HG03135 (cell line): ENCODE data around the gene PPP2R1A.
A peak's percentile ranks its signal among the peaks of the same experiment; 100 is the strongest.
"Not testable (repeated sequence)": the region's sequence is repeated elsewhere in the genome, so short reads cannot be mapped to it uniquely, and the experiment has no call there.

ENCODE experiments used
- ATAC-seq: cut with Tn5 transposase; IDR thresholded peaks from one replicate; pipeline ENCODE4 v1.9.1; 2021; ENCODE audit warnings: mild to moderate bottlenecking, moderate library complexity; ENCODE audit not compliant: unreplicated experiment

Gene PPP2R1A

DNA sequence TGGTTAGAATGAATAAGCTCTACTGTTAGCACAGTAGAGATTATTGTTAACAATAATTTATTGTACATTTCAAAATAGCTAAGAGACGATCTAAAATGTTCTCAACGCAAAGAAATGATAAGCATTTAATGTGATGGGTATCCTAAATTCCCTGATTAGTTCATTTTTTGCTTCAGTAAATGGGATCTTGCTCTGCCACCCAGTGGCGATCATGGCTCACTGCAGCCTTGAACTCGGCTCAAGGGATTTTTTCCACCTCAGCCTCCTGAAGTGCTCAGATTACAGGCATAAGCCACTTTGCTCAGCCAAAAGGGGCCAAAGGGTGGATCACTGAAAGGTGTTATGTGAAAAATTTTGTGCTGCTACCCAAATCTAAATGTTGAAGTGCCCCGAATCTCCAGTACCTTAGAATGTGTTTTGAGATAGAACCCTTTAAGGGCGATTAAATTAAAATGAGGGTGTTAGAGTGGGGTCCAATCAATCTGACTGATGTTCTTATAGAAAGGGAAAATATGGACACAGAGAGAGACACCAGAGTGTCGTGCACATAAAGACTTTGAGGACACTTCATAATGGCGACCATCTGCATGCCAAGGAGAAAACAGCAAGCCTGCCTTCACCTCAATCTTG, 48.0 kb downstream of the PPP2R1A start:
- no peak for ATAC-seq

DNA sequence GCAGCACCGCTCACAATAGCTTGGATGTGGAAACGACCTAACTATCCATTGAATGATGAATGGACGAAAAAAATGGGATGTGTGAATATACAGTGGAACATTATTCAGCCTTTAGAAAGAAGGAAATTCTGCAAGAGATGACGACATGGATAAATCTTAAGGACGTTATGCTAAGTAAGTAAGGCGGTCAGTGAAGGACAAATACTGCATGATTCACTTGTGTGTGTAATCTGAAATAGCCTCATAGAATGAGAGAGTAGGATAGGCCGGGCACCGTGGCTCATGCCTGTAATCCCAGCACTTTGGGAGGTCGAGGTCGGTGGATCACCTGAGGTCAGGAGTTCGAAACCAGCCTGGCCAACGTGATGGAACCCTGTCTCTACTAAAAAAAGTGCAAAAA, 54.2 kb downstream of the PPP2R1A start:
- ATAC-seq = no peak

DNA sequence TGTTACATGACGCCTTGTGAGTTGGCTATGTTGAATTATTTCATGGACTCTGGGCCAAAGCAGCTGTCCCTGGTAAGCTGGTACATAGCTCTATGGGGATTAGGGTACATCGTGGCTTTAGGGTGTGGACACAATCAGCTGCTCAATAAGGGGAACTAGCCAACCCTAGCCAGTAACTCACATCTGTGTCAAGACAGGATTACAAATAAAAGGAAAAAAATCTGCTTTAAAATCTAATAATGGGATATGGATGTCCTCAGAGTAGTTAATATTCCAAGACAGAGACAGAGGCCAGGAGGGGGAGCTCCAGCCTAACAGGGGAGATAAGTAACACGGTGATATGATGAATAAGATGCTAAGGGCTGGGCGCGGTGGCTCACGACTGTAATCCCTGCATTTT, 58.4 kb downstream of the PPP2R1A start:
- ATAC-seq = no peak

DNA sequence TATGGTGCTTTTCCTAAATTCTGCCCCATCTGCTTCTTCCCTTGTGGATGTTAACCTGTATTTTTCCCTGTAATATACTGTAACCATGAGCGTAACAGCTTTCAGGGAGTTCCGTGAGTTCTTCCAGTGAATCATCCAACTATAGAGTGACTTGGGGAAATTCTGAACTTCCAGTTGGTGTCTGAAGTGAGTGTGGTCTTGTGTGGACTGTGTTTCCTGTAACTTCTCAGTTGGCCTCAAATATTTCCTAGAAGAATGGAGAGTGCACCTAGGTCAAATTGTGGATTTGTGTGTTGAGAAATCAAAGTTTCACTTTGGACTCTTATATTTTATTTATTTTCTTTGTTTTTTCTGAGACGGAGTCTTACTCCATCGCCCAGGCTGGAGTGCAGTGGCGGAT, 68.6 kb downstream of the PPP2R1A start:
- ATAC-seq = no peak

DNA sequence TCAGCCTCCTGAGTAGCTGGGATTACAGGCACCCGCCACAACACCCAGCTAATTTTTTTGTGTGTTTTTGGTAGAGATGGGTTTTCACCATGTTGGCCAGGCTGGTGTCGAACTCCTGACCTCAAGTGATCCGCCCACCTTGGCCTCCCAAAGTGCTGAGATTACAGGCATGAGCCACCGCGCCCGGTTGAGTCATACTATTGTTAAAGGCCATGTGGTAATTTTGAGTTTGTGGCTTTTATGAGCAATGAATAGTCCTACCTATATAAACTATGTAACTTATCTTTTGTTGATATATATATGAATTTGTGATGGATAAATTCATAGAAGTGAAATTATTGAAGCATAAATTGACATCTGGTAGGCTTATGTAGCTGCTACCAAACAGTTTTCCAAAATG, 75.7 kb downstream of the PPP2R1A start:
- ATAC-seq = not testable (repeated sequence)

DNA sequence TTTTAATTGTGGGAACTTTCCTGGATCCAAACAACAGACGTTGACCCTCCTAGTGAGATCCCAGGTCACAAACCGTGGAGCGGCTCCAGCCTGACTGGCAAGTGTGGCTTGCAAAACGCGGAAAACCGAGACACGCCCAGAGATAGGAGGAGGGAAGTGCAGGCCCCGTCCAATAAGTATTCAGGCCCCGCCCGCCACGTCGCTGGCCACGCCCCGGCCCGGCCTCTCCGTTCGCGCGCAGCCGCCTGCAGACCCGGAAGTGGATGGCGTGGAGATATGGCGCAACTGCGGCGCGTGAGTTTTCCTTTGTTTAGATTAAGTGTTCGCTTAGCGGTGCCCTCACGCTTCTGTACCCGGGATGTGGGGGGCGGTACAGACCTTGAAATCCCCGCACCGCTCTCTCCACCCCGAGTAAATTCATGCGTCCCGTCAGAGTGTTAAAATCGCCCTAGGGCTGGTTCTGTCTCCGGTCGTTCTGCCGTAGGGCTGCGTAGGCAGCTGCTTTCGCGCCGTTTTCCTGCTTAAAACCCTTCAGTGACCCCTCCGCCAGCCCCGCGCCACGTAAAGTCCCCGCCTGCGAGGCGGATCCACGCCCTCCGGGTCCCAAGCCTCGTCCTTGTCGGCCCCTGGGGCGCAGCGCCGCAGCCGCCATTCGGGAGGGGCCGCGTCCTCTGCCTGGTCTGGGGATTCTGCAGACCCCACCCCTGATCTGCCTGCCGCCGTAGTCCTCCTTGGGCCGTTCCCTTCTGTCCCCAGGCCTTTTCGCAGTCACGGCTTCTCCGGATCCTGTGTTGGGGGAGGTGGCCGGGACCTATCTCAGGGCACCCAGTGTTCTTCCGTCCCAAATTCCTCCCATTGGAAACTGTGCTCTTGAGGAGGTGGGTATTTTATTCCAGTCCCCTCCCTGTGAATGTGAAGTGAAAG, 79.7 kb downstream of the PPP2R1A start, which contains the start of gene ZNF766:
TSS of gene ZNF766 (plus strand) at position 250 of the 924 bp plus-strand sequence. CDS start at position 277, 27 bp downstream.
- ATAC-seq = peak; percentile 95

DNA sequence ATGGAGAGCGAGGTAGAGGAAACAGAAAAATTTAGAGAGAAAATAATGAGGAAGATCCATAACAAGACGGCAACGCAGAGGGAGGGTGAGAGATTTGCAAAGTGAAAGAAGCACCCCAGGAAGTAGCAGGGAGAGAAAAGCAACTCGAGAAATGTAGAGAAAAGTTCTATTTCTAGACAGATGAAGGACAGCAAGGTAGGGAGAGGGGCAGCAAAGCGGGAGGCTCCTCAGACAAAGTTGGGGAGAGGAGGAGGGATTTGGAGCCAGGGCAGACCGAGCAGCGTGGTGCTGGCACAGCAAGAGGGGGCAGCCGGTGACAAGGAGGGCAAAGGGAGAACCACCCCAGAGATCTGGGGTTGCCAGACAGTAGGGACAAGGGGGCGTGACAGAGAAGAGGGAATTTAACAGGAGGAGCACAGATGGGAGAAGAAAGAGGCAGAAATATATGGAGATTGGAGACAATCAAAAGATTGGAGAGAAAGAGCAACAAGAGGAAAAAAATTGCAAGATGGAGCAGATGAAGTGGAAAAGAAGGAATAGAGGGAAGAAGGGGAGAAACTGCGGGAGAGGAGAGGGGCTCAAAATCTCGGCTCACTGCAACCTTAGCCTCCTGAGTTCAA, 80.5 kb downstream of the PPP2R1A start:
- ATAC-seq = no peak

DNA sequence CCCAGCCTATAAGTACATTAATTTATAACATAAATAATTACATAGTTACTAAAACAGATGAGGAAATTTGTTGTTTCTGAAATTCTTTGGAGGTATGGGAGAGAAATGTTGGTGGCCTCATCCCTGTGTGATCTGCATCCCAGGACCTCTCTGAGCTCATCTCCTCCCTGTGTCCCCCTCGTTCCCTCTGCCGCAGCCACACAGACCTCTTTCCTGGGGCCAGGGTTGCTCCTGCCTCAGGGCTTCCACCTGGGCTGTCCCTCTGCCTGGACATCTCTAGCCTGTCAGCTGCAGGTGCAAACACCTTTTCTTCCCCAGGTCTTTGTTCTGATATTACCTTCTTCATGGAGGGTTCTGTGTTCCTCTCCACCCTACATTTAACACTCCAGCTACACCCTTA, 83.4 kb downstream of the PPP2R1A start:
- ATAC-seq = no peak

DNA sequence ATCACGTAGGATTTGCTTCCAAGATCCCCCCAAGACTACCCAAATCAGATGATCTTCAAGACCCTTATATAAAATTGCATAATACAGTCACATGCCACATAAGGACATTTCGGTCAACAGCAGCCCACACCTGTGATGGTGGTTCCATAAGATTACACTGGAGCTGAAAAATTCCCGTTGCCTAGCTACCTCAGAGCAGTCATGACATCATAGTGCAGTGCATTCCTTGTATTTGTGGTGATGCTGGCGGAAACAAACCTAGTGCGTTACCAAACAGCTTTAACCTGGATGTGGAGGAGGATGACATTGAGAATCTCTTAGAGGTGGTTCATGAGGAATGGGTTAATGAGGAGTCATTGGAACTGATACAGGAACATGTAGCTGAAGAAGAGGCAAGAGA, 84.3 kb downstream of the PPP2R1A start:
- ATAC-seq = no peak

DNA sequence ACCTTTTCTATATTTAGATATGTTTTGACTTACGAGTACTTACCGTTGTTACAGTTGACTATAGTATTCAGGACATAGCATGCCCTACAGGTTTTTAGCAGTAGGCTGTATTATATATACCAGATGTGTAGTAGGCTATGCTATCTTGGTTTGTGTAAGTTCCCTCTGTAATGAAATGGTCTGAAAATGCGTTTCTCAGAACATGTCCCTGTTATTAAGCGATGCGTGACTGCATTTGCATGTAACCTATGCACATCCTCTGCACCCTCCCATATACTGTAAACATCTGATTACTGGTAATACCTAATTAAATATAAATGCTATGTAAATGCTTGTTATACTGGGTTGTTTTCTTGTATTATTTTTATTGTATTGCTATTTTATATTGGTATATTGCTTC, 86.1 kb downstream of the PPP2R1A start:
- ATAC-seq = no peak

DNA sequence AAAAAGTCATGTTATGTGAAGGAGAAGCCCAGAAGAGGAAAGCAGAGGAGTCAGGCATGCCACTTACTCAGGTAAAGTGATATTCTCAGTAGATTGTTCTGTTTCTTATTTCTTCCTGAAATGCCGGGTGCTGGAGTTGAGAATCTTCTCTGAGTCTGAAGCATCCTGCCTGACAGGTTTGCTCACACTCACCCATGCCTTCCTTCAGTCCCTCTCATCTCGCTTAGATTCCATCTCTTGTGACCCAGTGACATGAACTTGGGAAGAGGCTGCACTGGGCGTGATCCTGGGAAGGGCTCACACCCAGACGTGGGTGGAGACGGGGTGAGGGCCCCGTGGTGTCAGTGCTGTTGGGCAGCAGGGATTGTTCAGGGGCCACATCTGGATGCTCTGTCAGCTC, 87.6 kb downstream of the PPP2R1A start:
- no peak for ATAC-seq
